H1 (cell line): ENCODE results near the gene IL1RAPL1. TPM values are rescaled to one million over a fixed set of nuclear protein-coding genes. Genes with fewer than 3 reads are reported as not detected.

Experiments
- CTCF ChIA-PET: fragments of 300-600 bp; sonication (Branson Sonifier 250); formaldehyde crosslinking; loops from one replicate; lab custom pipeline; 2021; ENCODE audit not compliant: partially characterized antibody; lab: Charles Lee
- POLR2A ChIA-PET: fragments of 300-600 bp; sonication (Branson Sonifier 250); formaldehyde crosslinking; loops from one replicate; lab custom pipeline; 2021; ENCODE audit warnings: inconsistent platforms; ENCODE audit not compliant: partially characterized antibody; lab: Charles Lee
- DNase-seq, 2 experiments: peaks; one replicate each; pipeline versions ENCODE4 v3.0.0 to v3.0.0-alpha.2; 2010 to 2022; ENCODE audit warnings: low spot score in 2 of 2, low read depth in 1 of 2, mixed read lengths in 1 of 2
- FAIRE-seq: peaks from 2 replicates; lab custom pipeline; 2011; peaks lifted over from hg19 to GRCh38; lab: Jason Lieb, UNC
- H2AFZ ChIP-seq: 2 replicates; pipeline ENCODE4 v1.8.1; 2012; ENCODE audit warnings: low read length, inconsistent platforms
- H2AK5ac ChIP-seq: 2 replicates; pipeline ENCODE4 v1.6.1; 2013; ENCODE audit warnings: low read depth, low read length
- H2BK120ac ChIP-seq: replicated peaks from 2 replicates; pipeline ENCODE3; 2013; ENCODE audit warnings: low read depth, low read length, inconsistent platforms
- H2BK12ac ChIP-seq: 2 replicates; pipeline ENCODE4 v1.6.1; 2013; ENCODE audit warnings: low read depth, low read length
- H2BK15ac ChIP-seq: 2 replicates; pipeline ENCODE4 v1.6.1; 2013; ENCODE audit warnings: low read length
- H2BK20ac ChIP-seq: 2 replicates; pipeline ENCODE4 v1.6.1; 2013; ENCODE audit warnings: low read length
- H2BK5ac ChIP-seq: 2 replicates; pipeline ENCODE4 v1.6.1; 2013; ENCODE audit warnings: low read depth, low read length
- H3K14ac ChIP-seq: 2 replicates; pipeline ENCODE4 v1.6.1; 2013; ENCODE audit warnings: inconsistent platforms; ENCODE audit not compliant: insufficient read length
- H3K18ac ChIP-seq: 2 replicates; pipeline ENCODE4 v1.6.1; 2013; ENCODE audit warnings: low read length; ENCODE audit errors: extremely low read depth
- H3K23ac ChIP-seq: 2 replicates; pipeline ENCODE4 v1.6.1; 2013; ENCODE audit warnings: inconsistent platforms; ENCODE audit not compliant: insufficient read length
- H3K23me2 ChIP-seq: 2 replicates; pipeline ENCODE4 v1.6.1; 2013; ENCODE audit warnings: low read depth, low read length
- H3K27ac ChIP-seq: 2 replicates; pipeline ENCODE4 v1.6.1; 2011; ENCODE audit warnings: low read depth, low read length, inconsistent platforms
- H3K27me3 ChIP-seq, 4 experiments: replicated peaks in 1 of 4; 1 replicate in 1 of 4; 2 replicates in 3 of 4; pipeline versions ENCODE4 v1.6.1 to v1.8.1; 2011 to 2013; ENCODE audit warnings: low read length in 3 of 4, mild to moderate bottlenecking in 3 of 4, inconsistent platforms in 2 of 4, mixed read lengths in 2 of 4, moderate library complexity in 1 of 4; ENCODE audit not compliant: control insufficient read depth in 3 of 4, insufficient read depth in 3 of 4; ENCODE audit errors: extremely low read depth in 1 of 4
- H3K36me3 ChIP-seq, 4 experiments: 2 replicates each; pipeline versions ENCODE4 v1.6.1 to v1.8.1; 2011 to 2013; ENCODE audit warnings: mild to moderate bottlenecking in 4 of 4, low read length in 3 of 4, moderate library complexity in 2 of 4, control low read depth in 1 of 4, inconsistent platforms in 1 of 4; ENCODE audit not compliant: insufficient read depth in 4 of 4, control insufficient read depth in 2 of 4
- H3K4ac ChIP-seq: replicated peaks from 2 replicates; pipeline ENCODE3; 2013; ENCODE audit warnings: low read length, low read depth, mixed read lengths, inconsistent platforms; ENCODE audit not compliant: insufficient read length
- H3K4me1 ChIP-seq, 4 experiments: replicated peaks in 1 of 4; 1 replicate in 1 of 4; 2 replicates in 3 of 4; pipeline versions ENCODE4 v1.6.1 to v1.8.1; 2011 to 2013; ENCODE audit warnings: low read length in 3 of 4, inconsistent platforms in 2 of 4, mixed read lengths in 1 of 4; ENCODE audit not compliant: insufficient read depth in 4 of 4, control insufficient read depth in 3 of 4
- H3K4me2 ChIP-seq, 2 experiments: 2 replicates each; pipeline versions ENCODE4 v1.6.1 to v1.8.1; 2011 to 2013; ENCODE audit warnings: low read depth in 2 of 2, low read length in 2 of 2, control low read depth in 1 of 2, inconsistent platforms in 1 of 2, mild to moderate bottlenecking in 1 of 2; ENCODE audit not compliant: insufficient read depth in 1 of 2
- H3K4me3 ChIP-seq, 4 experiments: fragments of 200-600, 300-600 bp in 1 of 4; sonication (generic), shearing (Covaris generic), sonication (Bioruptor Twin) in 1 of 4; 2 replicates each; pipeline versions ENCODE4 v1.5.1 to v1.8.1; 2011 to 2016; ENCODE audit warnings: low read length in 4 of 4, low read depth in 3 of 4, control low read depth in 2 of 4, inconsistent platforms in 2 of 4, mild to moderate bottlenecking in 2 of 4, mixed read lengths in 1 of 4, moderate library complexity in 1 of 4; ENCODE audit not compliant: insufficient read depth in 2 of 4; ENCODE audit errors: extremely low read depth in 1 of 4
- H3K56ac ChIP-seq: replicated peaks from 2 replicates; pipeline ENCODE3; 2013; ENCODE audit warnings: low read depth, mild to moderate bottlenecking, mixed read lengths, low read length, inconsistent platforms; ENCODE audit not compliant: insufficient read length
- H3K79me1 ChIP-seq: 2 replicates; pipeline ENCODE4 v1.6.1; 2013; ENCODE audit warnings: low read depth, low read length, control low read depth
- H3K79me2 ChIP-seq, 2 experiments: 2 replicates each; pipeline versions ENCODE4 v1.6.1 to v1.8.1; 2012 to 2013; ENCODE audit warnings: low read length in 2 of 2, mild to moderate bottlenecking in 2 of 2, inconsistent platforms in 1 of 2; ENCODE audit not compliant: insufficient read depth in 2 of 2, control insufficient read depth in 1 of 2
- H3K9ac ChIP-seq, 4 experiments: replicated peaks in 1 of 4; 1 replicate in 1 of 4; 2 replicates in 3 of 4; pipeline versions ENCODE4 v1.6.1 to v1.8.1; 2011 to 2013; ENCODE audit warnings: low read depth in 3 of 4, low read length in 3 of 4, control low read depth in 2 of 4, mild to moderate bottlenecking in 2 of 4, moderate library complexity in 2 of 4, inconsistent platforms in 1 of 4; ENCODE audit errors: extremely low read depth in 1 of 4
- H3K9me3 ChIP-seq, 2 experiments: 2 replicates each; pipeline versions ENCODE4 v1.6.1 to v1.8.1; 2012 to 2013; ENCODE audit warnings: mild to moderate bottlenecking in 2 of 2, moderate library complexity in 2 of 2, control low read depth in 1 of 2, inconsistent platforms in 1 of 2, low read depth in 1 of 2, low read length in 1 of 2, mixed read lengths in 1 of 2; ENCODE audit not compliant: insufficient read depth in 2 of 2
- H4K20me1 ChIP-seq, 2 experiments: replicated peaks in 1 of 2; 2 replicates each; pipeline versions ENCODE3 to v1.8.1; 2011 to 2013; ENCODE audit warnings: inconsistent platforms in 2 of 2, low read length in 2 of 2, mild to moderate bottlenecking in 1 of 2; ENCODE audit not compliant: insufficient read depth in 2 of 2, control insufficient read depth in 1 of 2
- H4K5ac ChIP-seq: 2 replicates; pipeline ENCODE4 v1.6.1; 2013; ENCODE audit warnings: low read length, low read depth, mixed read lengths, inconsistent platforms; ENCODE audit not compliant: insufficient read length
- H4K8ac ChIP-seq: 2 replicates; pipeline ENCODE4 v1.8.0; 2013; ENCODE audit warnings: mild to moderate bottlenecking, moderate library complexity, low read length, inconsistent platforms; ENCODE audit not compliant: insufficient read depth; ENCODE audit errors: extremely low read depth
- H4K91ac ChIP-seq: replicated peaks from 2 replicates; pipeline ENCODE3; 2013; ENCODE audit warnings: low read length, mixed read lengths, inconsistent platforms; ENCODE audit not compliant: insufficient read length
- CBX5 ChIP-seq: fragments of 300-800, 300-1000 bp; sonication (generic); IDR thresholded peaks from 2 replicates; pipeline ENCODE4 v1.7.1; 2016; ENCODE audit warnings: antibody characterized with exemption, low read length, low read depth
- CEBPB ChIP-seq: IDR thresholded peaks from 2 replicates; pipeline ENCODE4 v1.6.1; 2012; ENCODE audit warnings: low read depth, low read length
- HDAC6 ChIP-seq: IDR thresholded peaks from one replicate; pipeline ENCODE4 v1.7.1; 2012; ENCODE audit warnings: low read depth, mild to moderate bottlenecking, inconsistent platforms, low read length, moderate library complexity
- JUND ChIP-seq: IDR thresholded peaks from 2 replicates; pipeline ENCODE4 v1.6.1; 2011; ENCODE audit warnings: mild to moderate bottlenecking, improper control_type of control experiment, low read length
- NANOG ChIP-seq: IDR thresholded peaks from 2 replicates; pipeline ENCODE4 v1.6.1; 2011; ENCODE audit warnings: low read length, low read depth, mild to moderate bottlenecking, inconsistent platforms; ENCODE audit not compliant: insufficient read depth, poor library complexity, severe bottlenecking
- POLR2AphosphoS5 ChIP-seq: IDR thresholded peaks from 2 replicates; pipeline ENCODE4 v1.6.1; 2011; ENCODE audit warnings: low read depth, low read length
- RBBP5 ChIP-seq: IDR thresholded peaks from 2 replicates; pipeline ENCODE4 v1.7.1; 2012; ENCODE audit warnings: low read depth, mild to moderate bottlenecking, inconsistent platforms, low read length, moderate library complexity, borderline replicate concordance
- RFX5 ChIP-seq: IDR thresholded peaks from 2 replicates; pipeline ENCODE4 v1.6.1; 2011; ENCODE audit warnings: low read depth, low read length, improper control_type of control experiment, borderline replicate concordance
- SUZ12 ChIP-seq: fragments of 200-600 bp; sonication (generic); IDR thresholded peaks from 2 replicates; pipeline ENCODE4 v1.6.1; 2012; ENCODE audit warnings: mild to moderate bottlenecking, inconsistent platforms, low read length, moderate library complexity, mixed read lengths
- TBP ChIP-seq: IDR thresholded peaks from 2 replicates; pipeline ENCODE4 v1.6.1; 2011; ENCODE audit warnings: low read depth, low read length, improper control_type of control experiment
- TEAD4 ChIP-seq: IDR thresholded peaks from 2 replicates; pipeline ENCODE4 v1.6.1; 2012; ENCODE audit warnings: low read depth, low read length, inconsistent platforms, mixed read lengths
- YY1 ChIP-seq: IDR thresholded peaks from 2 replicates; pipeline ENCODE4 v1.6.1; 2011; ENCODE audit warnings: low read depth, mild to moderate bottlenecking, low read length
- WGBS, 2 experiments: shearing (Covaris generic) in 1 of 2; methylation state at CpG; one replicate each; pipeline versions ENCODE4 v1.1.6 to v1.1.7; 2013 to 2015; ENCODE audit warnings: low lambda C conversion rate in 2 of 2, mixed read lengths in 2 of 2, inconsistent platforms in 1 of 2, low coverage in 1 of 2, missing lambda C conversion rate in 1 of 2; ENCODE audit not compliant: insufficient replicate concordance in 2 of 2, insufficient coverage in 1 of 2, insufficient read length in 1 of 2; ENCODE audit errors: extremely low coverage in 1 of 2, missing lambda C conversion rate in 1 of 2; 5-methylcytosine and 5-hydroxymethylcytosine counted together
- polyA plus RNA-seq, 7 experiments: library from polyadenylated mRNA; depleted of rRNA in 3 of 7; stranded (reverse) in 5 of 7; unstranded in 2 of 7; fragments of >200 nt in 5 of 7; fragments of 200-250 nt in 2 of 7; gene quantifications; 1 replicate in 5 of 7; 2 replicates in 1 of 7; 4 replicates in 1 of 7; pipeline versions ENCODE4 v1.2.1 to v1.2.3, GENCODE V29; 2011 to 2013; ENCODE audit warnings: missing spikeins in 2 of 7, mixed read lengths in 2 of 7
- total RNA-seq: library from RNA; stranded (reverse); fragmentation: NEBNext Ultra II Directional; extraction: Animal tissue kit (Norgen Biotek cat#: 25700); gene quantifications from 2 replicates; pipeline ENCODE4 v1.2.1, GENCODE V29; 2021
- TF ChIP-seq, protein P1 (sequence below): IDR thresholded peaks from 2 replicates; pipeline ENCODE4 v1.6.1; 2012; ENCODE audit warnings: low read length, inconsistent platforms
- TF ChIP-seq, protein P2 (sequence below): IDR thresholded peaks from 2 replicates; pipeline ENCODE4 v1.6.1; 2012; ENCODE audit warnings: inconsistent platforms

IL1RAPL1 gene
- total and polyA plus RNA-seq, 2 of the 8 experiments (the other 6 are each of a cell fraction or from before 2014, with no cell fraction given) = 0.11 to 0.35 TPM

DNA sequence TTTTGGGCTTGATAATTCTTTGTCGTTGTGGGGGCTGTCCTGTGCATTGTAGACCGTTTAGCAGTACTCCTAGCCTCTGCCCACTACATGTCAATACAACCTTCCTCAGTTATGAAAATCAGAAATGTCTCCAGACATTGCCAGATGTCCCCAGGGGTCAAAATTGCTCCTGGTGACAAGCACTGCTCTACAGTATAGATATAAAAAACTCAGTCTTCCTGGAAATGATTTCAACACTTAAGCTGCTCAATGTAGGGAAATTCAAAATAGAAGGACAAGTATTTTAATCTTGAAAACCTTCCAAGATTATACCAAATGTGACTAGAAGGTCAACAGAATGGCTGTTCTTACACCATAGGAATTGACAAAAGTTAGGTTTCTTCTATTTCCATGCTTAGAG is 1339.4 kb downstream of the IL1RAPL1 start:
- no peak overlapping the region for H3K18ac ChIP-seq
- no peaks in the 10 kb centered on the region for H4K20me1 ChIP-seq
- H3K36me3 ChIP-seq = no peaks in the 10 kb centered on the region; a peak in 1 of 8 replicates
- 71% methylated on average over 1 of the region's 2 CpGs; no CpG with 5 or more reads in 1 of the 2 experiments for WGBS, 2 experiments
- H3K27ac ChIP-seq = no peak overlapping the region
- no peak overlapping the region for H3K4me2 ChIP-seq
- no peak overlapping the region for H3K4me3 ChIP-seq
- FAIRE-seq = peak; percentile 42
- H2BK12ac ChIP-seq = no peak overlapping the region
- H3K23ac ChIP-seq = no peak overlapping the region
- no peaks in the 10 kb centered on the region for H3K27me3 ChIP-seq
- H3K23me2 ChIP-seq = no peaks in the 10 kb centered on the region
- H2AFZ ChIP-seq = no peak overlapping the region
- CTCF ChIA-PET = no interaction called here
- H2AK5ac ChIP-seq = no peak overlapping the region
- H3K79me1 ChIP-seq = no peaks in the 10 kb centered on the region
- H3K4ac ChIP-seq = no peak overlapping the region
- no peak overlapping the region for H3K14ac ChIP-seq
- no peaks in the 10 kb centered on the region for H3K4me1 ChIP-seq
- no peak overlapping the region for H2BK15ac ChIP-seq
- H4K5ac ChIP-seq = no peak overlapping the region
- TF ChIP-seq CEBPB (no peak), POLR2AphosphoS5 (no peak), NANOG (no peak), TEAD4 (no peak), HDAC6 (no peak), SUZ12 (no peak), RBBP5 (no peak), YY1 (no peak), CBX5 (no peak), TBP (no peak), JUND (no peak), RFX5 (no peak)
- TF ChIP-seq, protein P1, sequence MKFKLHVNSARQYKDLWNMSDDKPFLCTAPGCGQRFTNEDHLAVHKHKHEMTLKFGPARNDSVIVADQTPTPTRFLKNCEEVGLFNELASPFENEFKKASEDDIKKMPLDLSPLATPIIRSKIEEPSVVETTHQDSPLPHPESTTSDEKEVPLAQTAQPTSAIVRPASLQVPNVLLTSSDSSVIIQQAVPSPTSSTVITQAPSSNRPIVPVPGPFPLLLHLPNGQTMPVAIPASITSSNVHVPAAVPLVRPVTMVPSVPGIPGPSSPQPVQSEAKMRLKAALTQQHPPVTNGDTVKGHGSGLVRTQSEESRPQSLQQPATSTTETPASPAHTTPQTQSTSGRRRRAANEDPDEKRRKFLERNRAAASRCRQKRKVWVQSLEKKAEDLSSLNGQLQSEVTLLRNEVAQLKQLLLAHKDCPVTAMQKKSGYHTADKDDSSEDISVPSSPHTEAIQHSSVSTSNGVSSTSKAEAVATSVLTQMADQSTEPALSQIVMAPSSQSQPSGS = no peak
- TF ChIP-seq, protein P2, sequence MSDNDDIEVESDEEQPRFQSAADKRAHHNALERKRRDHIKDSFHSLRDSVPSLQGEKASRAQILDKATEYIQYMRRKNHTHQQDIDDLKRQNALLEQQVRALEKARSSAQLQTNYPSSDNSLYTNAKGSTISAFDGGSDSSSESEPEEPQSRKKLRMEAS = no peak
- TF ChIP-seq, all 59 proteins: peak for 0
- Histone ChIP-seq H2BK120ac (no peak overlapping the region), H4K8ac (no peak overlapping the region), H3K9ac (no peak overlapping the region), H3K56ac (no peak overlapping the region), H3K79me2 (no peaks in the 10 kb centered on the region), H3K9me3 (no peaks in the 10 kb centered on the region), H4K91ac (no peak overlapping the region), H2BK5ac (no peak overlapping the region), H2BK20ac (no peak overlapping the region)
- DNase-seq = no peak
- POLR2A ChIA-PET = no interaction called here
